ENCODE measurements around the gene DNAH8.
"Not testable (repeated sequence)": the region's sequence is repeated elsewhere in the genome, so short reads cannot be mapped to it uniquely, and the experiment has no call there.

Gene DNAH8

GRCh38 chr6:38794682-38795081, 79.6 kb downstream of the DNAH8 start:
- no peak for DNase-seq (ENCODE audit: low read depth in 2 of 3, low spot score in 1 of 3)

GRCh38 chr6:38796006-38796405, 80.9 kb downstream of the DNAH8 start:
- no peak for DNase-seq (ENCODE audit: low read depth in 2 of 3, low spot score in 1 of 3)

GRCh38 chr6:38796437-38796836, 81.3 kb downstream of the DNAH8 start:
- DNase-seq (ENCODE audit: low read depth in 2 of 3, low spot score in 1 of 3), result not testable (repeated sequence)

- no peak for DNase-seq (ENCODE audit: low read depth in 2 of 3, low spot score in 1 of 3)
Measured at GRCh38 chr6:38796850-38797249, 81.7 kb downstream of the DNAH8 start.

GRCh38 chr6:38797391-38797790, 82.3 kb downstream of the DNAH8 start:
- no peak for DNase-seq (ENCODE audit: low read depth in 2 of 3, low spot score in 1 of 3)

GRCh38 chr6:38799529-38800184, 84.5 kb downstream of the DNAH8 start:
- DNase-seq (ENCODE audit: low read depth in 2 of 3, low spot score in 1 of 3), result no peak

- no peak for DNase-seq (ENCODE audit: low read depth in 2 of 3, low spot score in 1 of 3)
Measured at GRCh38 chr6:38801305-38801704, 86.2 kb downstream of the DNAH8 start.

GRCh38 chr6:38802497-38802896, 87.4 kb downstream of the DNAH8 start:
- no peak for DNase-seq (ENCODE audit: low read depth in 2 of 3, low spot score in 1 of 3)

GRCh38 chr6:38803129-38803528, 88.0 kb downstream of the DNAH8 start:
- DNase-seq (ENCODE audit: low read depth in 2 of 3, low spot score in 1 of 3), result no peak

GRCh38 chr6:38804358-38804757, 89.2 kb downstream of the DNAH8 start:
- DNase-seq (ENCODE audit: low read depth in 2 of 3, low spot score in 1 of 3), result no peak

GRCh38 chr6:38805127-38805655, 90.1 kb downstream of the DNAH8 start:
- no peak for DNase-seq (ENCODE audit: low read depth in 2 of 3, low spot score in 1 of 3)

GRCh38 chr6:38805692-38806091, 90.6 kb downstream of the DNAH8 start:
- DNase-seq (ENCODE audit: low read depth in 2 of 3, low spot score in 1 of 3), result no peak

GRCh38 chr6:38806271-38806670, 91.2 kb downstream of the DNAH8 start:
- DNase-seq (ENCODE audit: low read depth in 2 of 3, low spot score in 1 of 3), result no peak

GRCh38 chr6:38806833-38807232, 91.7 kb downstream of the DNAH8 start:
- DNase-seq (ENCODE audit: low read depth in 2 of 3, low spot score in 1 of 3), result no peak

GRCh38 chr6:38808039-38808438, 92.9 kb downstream of the DNAH8 start:
- no peak for DNase-seq (ENCODE audit: low read depth in 2 of 3, low spot score in 1 of 3)

- no peak for DNase-seq (ENCODE audit: low read depth in 2 of 3, low spot score in 1 of 3)
Measured at GRCh38 chr6:38813041-38813823, 98.1 kb downstream of the DNAH8 start.

- no peak for DNase-seq (ENCODE audit: low read depth in 2 of 3, low spot score in 1 of 3)
Measured at GRCh38 chr6:38814761-38815160, 99.7 kb downstream of the DNAH8 start.

GRCh38 chr6:38815250-38815649, 100.1 kb downstream of the DNAH8 start:
- DNase-seq (ENCODE audit: low read depth in 2 of 3, low spot score in 1 of 3), result no peak

GRCh38 chr6:38818691-38819090, 103.6 kb downstream of the DNAH8 start:
- DNase-seq (ENCODE audit: low read depth in 2 of 3, low spot score in 1 of 3), result no peak

GRCh38 chr6:38822963-38823362, 107.9 kb downstream of the DNAH8 start:
- no peak for DNase-seq (ENCODE audit: low read depth in 2 of 3, low spot score in 1 of 3)

- no peak for DNase-seq (ENCODE audit: low read depth in 2 of 3, low spot score in 1 of 3)
Measured at GRCh38 chr6:38824243-38824894, 109.3 kb downstream of the DNAH8 start.

GRCh38 chr6:38827024-38827423, 111.9 kb downstream of the DNAH8 start:
- no peak for DNase-seq (ENCODE audit: low read depth in 2 of 3, low spot score in 1 of 3)
